Fibroblast of lung (primary cell): ENCODE data around the gene PTGFRN. TPM values are rescaled to one million over a fixed set of nuclear protein-coding genes. Genes with fewer than 3 reads are reported as not detected.

Experiments
- DNase-seq, 2 donors: peaks; one replicate each; pipeline versions ENCODE4 v3.0.0 to v3.0.0-alpha.2; 2010; ENCODE audit warnings: low read depth in 2 of 2
- H2AFZ ChIP-seq: 2 replicates; pipeline ENCODE4 v1.5.1; 2012; ENCODE audit warnings: low read length, control low read depth, inconsistent platforms
- H3K27ac ChIP-seq: 2 replicates; pipeline ENCODE4 v1.5.1; 2011; ENCODE audit warnings: low read length, control low read depth; ENCODE audit not compliant: insufficient read depth
- H3K27me3 ChIP-seq: 2 replicates; pipeline ENCODE4 v1.5.1; 2011; ENCODE audit warnings: mild to moderate bottlenecking, low read length; ENCODE audit not compliant: control insufficient read depth, insufficient read depth
- H3K36me3 ChIP-seq: 2 replicates; pipeline ENCODE4 v1.5.1; 2011; ENCODE audit warnings: low read length; ENCODE audit not compliant: control insufficient read depth, insufficient read depth
- H3K4me1 ChIP-seq: 2 replicates; pipeline ENCODE4 v1.5.1; 2011; ENCODE audit warnings: low read length; ENCODE audit not compliant: control insufficient read depth, insufficient read depth; ENCODE audit errors: extremely low read depth
- H3K4me2 ChIP-seq: 2 replicates; pipeline ENCODE4 v1.5.1; 2011; ENCODE audit warnings: low read length, control low read depth; ENCODE audit not compliant: insufficient read depth; ENCODE audit errors: extremely low read depth
- H3K4me3 ChIP-seq, 4 experiments: fragments of 200-600 bp in 1 of 4; sonication (generic) in 1 of 4; replicated peaks in 1 of 4; 2 replicates each; pipeline ENCODE4 v1.5.1; 2011 to 2016; ENCODE audit warnings: low read length in 4 of 4, low read depth in 3 of 4, mild to moderate bottlenecking in 3 of 4, control low read depth in 2 of 4, inconsistent platforms in 1 of 4, mixed read lengths in 1 of 4; ENCODE audit not compliant: insufficient read depth in 1 of 4; ENCODE audit errors: control extremely low read depth in 1 of 4
- H3K79me2 ChIP-seq: 2 replicates; pipeline ENCODE4 v1.5.1; 2012; ENCODE audit warnings: mild to moderate bottlenecking, low read length, inconsistent platforms; ENCODE audit not compliant: control insufficient read depth, insufficient read depth
- H3K9ac ChIP-seq: 2 replicates; pipeline ENCODE4 v1.5.1; 2011; ENCODE audit warnings: mild to moderate bottlenecking, low read length, control low read depth; ENCODE audit not compliant: insufficient read depth
- H3K9me3 ChIP-seq: 2 replicates; pipeline ENCODE4 v1.5.1; 2012; ENCODE audit warnings: low read depth, low read length; ENCODE audit not compliant: control insufficient read depth, insufficient read depth
- H4K20me1 ChIP-seq: 2 replicates; pipeline ENCODE4 v1.5.1; 2011; ENCODE audit warnings: low read length; ENCODE audit not compliant: control insufficient read depth, insufficient read depth; ENCODE audit errors: extremely low read depth
- CTCF ChIP-seq, 2 donors: IDR thresholded peaks in 1 of 2; conservative IDR thresholded peaks in 1 of 2; 1 replicate in 1 of 2; 2 replicates in 1 of 2; pipeline ENCODE4 v1.5.1; 2011 to 2012; ENCODE audit warnings: low read length in 2 of 2, control low read depth in 1 of 2, inconsistent platforms in 1 of 2, low read depth in 1 of 2, mild to moderate bottlenecking in 1 of 2
- EZH2 ChIP-seq: IDR thresholded peaks from 2 replicates; pipeline ENCODE4 v1.5.1; 2012; ENCODE audit warnings: low read length, control low read depth, mild to moderate bottlenecking; ENCODE audit errors: missing control alignments
- polyA plus RNA-seq, 2 donors: library from polyadenylated mRNA; depleted of rRNA in 1 of 2; stranded (reverse) in 1 of 2; unstranded in 1 of 2; fragments of >200 nt; gene quantifications; 2 replicates each; pipeline ENCODE4 v1.2.1, GENCODE V29; 2011 to 2012; ENCODE audit warnings: missing spikeins in 1 of 2
- total RNA-seq: library from RNA; depleted of rRNA; stranded (reverse); fragments of >200 nt; gene quantifications from 2 replicates; pipeline ENCODE4 v1.2.1, GENCODE V29; 2014

Gene PTGFRN
- total and polyA plus RNA-seq, 2 donors (not counting 1 experiment from before 2014, with no cell fraction given): 0.72 to 1.2 TPM

GRCh38 chr1:116948642-116949041, 38.9 kb downstream of the PTGFRN start:
- Histone ChIP-seq H4K20me1 (no peaks in the 10 kb centered on the region), H3K4me1 (no peaks in the 10 kb centered on the region), H3K79me2 (no peaks in the 10 kb centered on the region), H2AFZ (no peak overlapping the region), H3K9ac (no peak overlapping the region), H3K27ac (no peak overlapping the region), H3K9me3 (no peaks in the 10 kb centered on the region), H3K4me2 (no peak overlapping the region), H3K4me3 (no peak overlapping the region), H3K27me3 (no peaks in the 10 kb centered on the region), H3K36me3 (no peaks in the 10 kb centered on the region)
- DNase-seq: no peak
- TF ChIP-seq CTCF (conservative IDR thresholded peaks at IDR 0.05 in 1 of 2, IDR thresholded peaks at IDR 0.05 in 1 of 2; ENCODE audit: low read depth in 1 of 2, low read length in 2 of 2): no peak
- TF ChIP-seq EZH2: no peak

- H3K9me3 ChIP-seq: no peaks in the 10 kb centered on the region
- no peak for DNase-seq
- no peak for TF ChIP-seq CTCF (conservative IDR thresholded peaks at IDR 0.05 in 1 of 2, IDR thresholded peaks at IDR 0.05 in 1 of 2; ENCODE audit: low read depth in 1 of 2, low read length in 2 of 2)
- no peak for TF ChIP-seq EZH2
- no peak overlapping the region for H3K27ac ChIP-seq
- no peak overlapping the region for H2AFZ ChIP-seq
- no peaks in the 10 kb centered on the region for H3K27me3 ChIP-seq
- no peak overlapping the region for H3K4me2 ChIP-seq
- no peaks in the 10 kb centered on the region for H3K4me1 ChIP-seq
- H4K20me1 ChIP-seq: no peaks in the 10 kb centered on the region
- H3K79me2 ChIP-seq: no peaks in the 10 kb centered on the region
- H3K9ac ChIP-seq: no peak overlapping the region
- no peaks in the 10 kb centered on the region for H3K36me3 ChIP-seq
- no peak overlapping the region for H3K4me3 ChIP-seq
Observed at GRCh38 chr1:116949213-116949985, 39.7 kb downstream of the PTGFRN start.

- Histone ChIP-seq H3K36me3 (no peaks in the 10 kb centered on the region), H3K4me3 (no peak overlapping the region), H2AFZ (no peak overlapping the region), H4K20me1 (no peaks in the 10 kb centered on the region), H3K9ac (no peak overlapping the region), H3K79me2 (no peaks in the 10 kb centered on the region), H3K9me3 (no peaks in the 10 kb centered on the region), H3K4me2 (peak overlapping the region; percentile 48), H3K27me3 (no peaks in the 10 kb centered on the region), H3K27ac (no peak overlapping the region), H3K4me1 (no peaks in the 10 kb centered on the region)
- DNase-seq: peak in 1 of 2 donors; percentile 44
- no peak for TF ChIP-seq CTCF (conservative IDR thresholded peaks at IDR 0.05 in 1 of 2, IDR thresholded peaks at IDR 0.05 in 1 of 2; ENCODE audit: low read depth in 1 of 2, low read length in 2 of 2)
- TF ChIP-seq EZH2: no peak
Observed at GRCh38 chr1:116950517-116951199, 40.9 kb downstream of the PTGFRN start.
